SU-DHL-6 (cell line): ENCODE data around the gene PFN3.

Experiments
- H2AFZ ChIP-seq: fragments of 200-600 bp; sonication (generic); 2 replicates; pipeline ENCODE4 v1.6.1; 2014; ENCODE audit warnings: low read depth, mild to moderate bottlenecking, moderate library complexity, mixed read lengths, antibody characterized with exemption, low read length; ENCODE audit not compliant: severe bottlenecking
- H3F3A ChIP-seq: fragments of 200-600 bp; shearing (Covaris generic); 2 replicates; pipeline ENCODE4 v1.6.0; 2016; ENCODE audit warnings: antibody characterized with exemption, mild to moderate bottlenecking; ENCODE audit not compliant: insufficient read depth
- H3K27ac ChIP-seq: fragments of 200-600 bp; sonication (generic); 2 replicates; pipeline ENCODE4 v1.5.1; 2016; ENCODE audit warnings: low read depth, mild to moderate bottlenecking, low read length, moderate library complexity, mixed read lengths
- H3K27me3 ChIP-seq: fragments of 200-600 bp; sonication (generic), shearing (Covaris generic); 2 replicates; pipeline ENCODE4 v1.6.0; 2014; ENCODE audit warnings: mild to moderate bottlenecking, low read length
- H3K36me3 ChIP-seq: fragments of 200-600 bp; sonication (generic); 2 replicates; pipeline ENCODE4 v1.6.1; 2014; ENCODE audit warnings: mild to moderate bottlenecking, low read length, mixed read lengths
- H3K4me2 ChIP-seq: fragments of 300-600, 200-600 bp; shearing (Covaris generic), sonication (generic); 2 replicates; pipeline ENCODE4 v1.6.0; 2014; ENCODE audit warnings: low read length, low read depth, mild to moderate bottlenecking; ENCODE audit not compliant: poor library complexity, severe bottlenecking
- H3K4me3 ChIP-seq: fragments of 200-600 bp; sonication (generic); 2 replicates; pipeline ENCODE4 v1.5.1; 2014; ENCODE audit warnings: antibody characterized with exemption, low read length, mild to moderate bottlenecking, mixed read lengths; ENCODE audit not compliant: insufficient read depth, poor library complexity, severe bottlenecking
- H3K79me2 ChIP-seq: fragments of 200-600 bp; sonication (generic); 2 replicates; pipeline ENCODE4 v1.6.1; 2014; ENCODE audit warnings: mild to moderate bottlenecking, low read length, moderate library complexity; ENCODE audit not compliant: insufficient read depth
- H3K9ac ChIP-seq: fragments of 200-600 bp; sonication (generic); 2 replicates; pipeline ENCODE4 v1.7.0; 2014; ENCODE audit warnings: mild to moderate bottlenecking, low read length
- H3K9me2 ChIP-seq: fragments of 200-600 bp; sonication (generic); replicated peaks from 2 replicates; pipeline ENCODE4 v1.6.1; 2014; ENCODE audit warnings: low read length; ENCODE audit not compliant: insufficient read depth
- H3K9me3 ChIP-seq: fragments of 200-600 bp; sonication (generic); 2 replicates; pipeline ENCODE4 v1.6.1; 2014; ENCODE audit warnings: low read length, mixed read lengths; ENCODE audit not compliant: insufficient read depth
- H4K20me1 ChIP-seq: fragments of 200-600 bp; sonication (generic); 2 replicates; pipeline ENCODE4 v1.6.1; 2014; ENCODE audit warnings: low read depth, mild to moderate bottlenecking, antibody characterized with exemption, low read length, moderate library complexity, mixed read lengths
- CTCF ChIP-seq: fragments of 200-600 bp; sonication (generic); IDR thresholded peaks from one replicate; pipeline ENCODE4 v1.5.1; 2017; ENCODE audit warnings: antibody characterized with exemption, mild to moderate bottlenecking, low read length, moderate library complexity; ENCODE audit not compliant: insufficient read depth, poor library complexity, severe bottlenecking
- EZH2phosphoT487 ChIP-seq: fragments of 200-600 bp; sonication (generic), shearing (Covaris generic); conservative IDR thresholded peaks from 2 replicates; pipeline ENCODE4 v1.6.1; 2018; ENCODE audit warnings: mild to moderate bottlenecking, antibody characterized with exemption, low read length, moderate library complexity, mixed read lengths

Gene PFN3

GRCh38 chr5:177365845-177366527 lies 34.5 kb downstream of the PFN3 start:
- Histone ChIP-seq H2AFZ (no peak overlapping the region), H3K9me2 (no peaks in the 10 kb centered on the region), H3K4me2 (no peak overlapping the region), H3F3A (peaks cover 10% of the 10 kb centered on the region; the same call in 1 of the 2 replicates), H3K4me3 (no peak overlapping the region), H4K20me1 (no peaks in the 10 kb centered on the region), H3K27me3 (no peaks in the 10 kb centered on the region), H3K9ac (no peak overlapping the region), H3K9me3 (no peaks in the 10 kb centered on the region), H3K36me3 (no peaks in the 10 kb centered on the region), H3K79me2 (no peaks in the 10 kb centered on the region), H3K27ac (no peak overlapping the region)
- TF ChIP-seq CTCF, result no peak
- TF ChIP-seq EZH2phosphoT487, result no peak

GRCh38 chr5:177364159-177364962 lies 36.1 kb downstream of the PFN3 start:
- Histone ChIP-seq H4K20me1 (no peaks in the 10 kb centered on the region), H3K9me3 (no peaks in the 10 kb centered on the region), H3K9ac (no peak overlapping the region), H3K27ac (no peak overlapping the region), H3K79me2 (no peaks in the 10 kb centered on the region), H3K4me2 (no peak overlapping the region), H2AFZ (no peak overlapping the region), H3K9me2 (no peaks in the 10 kb centered on the region), H3F3A (peaks cover 10% of the 10 kb centered on the region; the same call in 1 of the 2 replicates), H3K36me3 (no peaks in the 10 kb centered on the region), H3K27me3 (no peaks in the 10 kb centered on the region), H3K4me3 (no peak overlapping the region)
- no peak for TF ChIP-seq EZH2phosphoT487
- TF ChIP-seq CTCF, result no peak

GRCh38 chr5:177363565-177363964 lies 36.9 kb downstream of the PFN3 start:
- H3K27me3 ChIP-seq, result no peaks in the 10 kb centered on the region
- H3K9me3 ChIP-seq, result no peaks in the 10 kb centered on the region
- no peaks in the 10 kb centered on the region for H4K20me1 ChIP-seq
- peaks cover 10% of the 10 kb centered on the region; the same call in 1 of the 2 replicates for H3F3A ChIP-seq
- no peaks in the 10 kb centered on the region for H3K36me3 ChIP-seq
- H3K9me2 ChIP-seq, result no peaks in the 10 kb centered on the region
- H3K4me3 ChIP-seq, result no peak overlapping the region
- H3K9ac ChIP-seq, result no peak overlapping the region
- H2AFZ ChIP-seq, result no peak overlapping the region
- no peaks in the 10 kb centered on the region for H3K79me2 ChIP-seq
- peak overlapping the region; percentile 46 for H3K4me2 ChIP-seq
- TF ChIP-seq EZH2phosphoT487 (no peak), CTCF (no peak)
- no peak overlapping the region for H3K27ac ChIP-seq
